GM21360 (cell line): ENCODE measurements around the gene CANX.
"Not testable (repeated sequence)": the region's sequence is repeated elsewhere in the genome, so short reads cannot be mapped to it uniquely, and the experiment has no call there.

Source experiments
- ATAC-seq: cut with Tn5 transposase; IDR thresholded peaks from one replicate; pipeline ENCODE4 v1.9.1; 2021; ENCODE audit warnings: mild to moderate bottlenecking, moderate library complexity; ENCODE audit not compliant: unreplicated experiment

CANX gene

DNA sequence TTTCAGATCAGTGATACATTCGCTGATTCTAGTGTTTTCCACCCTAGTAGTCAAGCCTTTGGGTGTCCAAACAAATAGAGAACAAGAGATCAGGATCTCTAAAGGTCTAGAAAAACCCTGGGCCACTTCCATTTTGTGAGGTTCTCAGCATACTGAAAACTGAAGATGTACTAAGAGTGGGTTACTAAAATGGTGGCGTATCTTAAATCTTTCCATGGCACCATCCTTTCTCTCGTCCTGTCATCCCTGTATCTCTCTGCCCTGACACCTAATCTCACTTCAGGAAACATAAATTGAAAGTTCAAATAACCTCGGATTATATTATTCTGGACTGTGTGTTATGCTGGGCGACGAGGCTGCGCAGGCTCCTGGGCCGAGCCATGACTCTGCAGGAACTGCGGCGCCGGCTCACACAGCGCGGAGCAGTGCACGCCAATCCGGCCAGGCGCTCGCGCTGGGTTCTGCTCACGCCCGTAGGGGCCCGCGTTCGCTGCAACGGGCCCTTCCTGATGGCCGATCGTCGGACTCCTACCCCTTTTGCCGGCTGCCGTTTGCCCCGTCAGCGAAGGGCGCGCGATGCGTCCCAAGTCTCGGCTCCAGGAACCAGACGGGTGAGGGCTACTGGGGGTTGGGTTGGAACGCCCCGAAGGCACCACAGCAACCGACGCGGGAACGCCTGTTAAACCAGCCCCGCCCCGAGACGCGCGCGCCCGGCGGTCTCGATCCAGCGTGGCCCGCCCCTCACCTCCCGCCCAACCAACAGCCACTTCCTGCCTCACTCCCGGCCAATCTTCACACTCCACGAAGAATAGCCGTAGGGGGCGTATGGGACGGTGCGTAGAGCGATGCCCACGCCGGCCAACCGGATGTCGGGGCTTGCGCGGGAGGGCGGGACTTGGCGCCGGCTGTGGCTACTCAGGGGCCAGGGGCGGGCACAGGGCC, 503 bp upstream of the CANX start:
- peak; percentile 91 for ATAC-seq

DNA sequence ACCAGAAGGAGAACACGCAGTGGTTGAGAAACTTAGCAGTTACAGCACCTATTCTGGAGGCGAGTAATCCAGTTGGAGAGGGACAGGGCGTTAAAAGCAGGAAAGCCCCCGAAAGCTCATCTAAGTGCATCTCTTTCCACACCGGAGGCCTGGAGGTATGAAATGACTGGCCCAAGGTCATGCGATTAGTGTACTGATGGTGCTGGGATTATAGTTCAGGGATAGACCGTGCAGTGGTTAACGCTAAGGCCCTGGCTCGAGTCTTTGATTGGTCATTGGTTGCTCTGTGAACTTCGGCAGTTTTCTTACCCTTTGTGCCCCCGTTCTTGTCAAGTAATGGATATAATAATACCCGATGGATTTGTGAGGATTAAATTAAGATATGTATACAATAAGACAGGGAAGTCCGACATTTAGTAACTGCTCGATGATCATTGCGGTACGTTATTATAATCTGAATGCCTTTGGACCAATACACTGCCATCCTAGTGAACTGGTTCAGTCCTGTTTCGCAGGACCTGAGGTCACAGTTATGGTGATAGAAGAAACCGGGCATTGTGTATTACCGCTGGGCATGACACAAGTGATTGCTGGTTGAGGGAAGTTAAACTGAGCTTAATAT, 960 bp downstream of the CANX start:
- no peak for ATAC-seq

- ATAC-seq, result no peak
These were observed 1.7 kb downstream of the CANX start for GRCh38 chr5:179700401-179700918.

DNA sequence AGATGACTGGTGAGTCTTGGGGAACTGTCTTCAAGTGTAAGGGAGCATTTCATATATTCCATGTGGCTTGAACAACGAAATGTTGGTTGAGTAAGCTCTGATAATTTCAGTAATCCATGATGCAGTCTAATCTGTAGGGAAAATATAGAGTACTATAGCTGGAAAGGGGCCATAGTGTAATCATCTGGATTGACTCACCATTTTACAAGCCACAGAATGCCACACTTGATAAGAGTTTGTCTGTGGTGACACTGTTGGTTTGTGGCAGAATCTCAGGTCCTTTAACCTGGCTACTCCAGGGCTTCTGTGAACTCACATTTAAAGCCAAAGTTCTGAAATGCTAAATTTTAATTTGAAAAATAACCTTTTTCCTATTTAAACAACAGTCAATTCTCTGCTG, 17.5 kb downstream of the CANX start:
- no peak for ATAC-seq

GRCh38 chr5:179720222-179720621, 21.5 kb downstream of the CANX start:
- no peak for ATAC-seq

- ATAC-seq, result no peak
These were observed 25.4 kb downstream of the CANX start for GRCh38 chr5:179724163-179724562.

GRCh38 chr5:179727106-179727505, 28.3 kb downstream of the CANX start:
- ATAC-seq, result no peak

GRCh38 chr5:179729303-179729702, 30.5 kb downstream of the CANX start:
- no peak for ATAC-seq

- ATAC-seq, result no peak
These were observed 31.0 kb downstream of the CANX start for GRCh38 chr5:179729727-179730126.

DNA sequence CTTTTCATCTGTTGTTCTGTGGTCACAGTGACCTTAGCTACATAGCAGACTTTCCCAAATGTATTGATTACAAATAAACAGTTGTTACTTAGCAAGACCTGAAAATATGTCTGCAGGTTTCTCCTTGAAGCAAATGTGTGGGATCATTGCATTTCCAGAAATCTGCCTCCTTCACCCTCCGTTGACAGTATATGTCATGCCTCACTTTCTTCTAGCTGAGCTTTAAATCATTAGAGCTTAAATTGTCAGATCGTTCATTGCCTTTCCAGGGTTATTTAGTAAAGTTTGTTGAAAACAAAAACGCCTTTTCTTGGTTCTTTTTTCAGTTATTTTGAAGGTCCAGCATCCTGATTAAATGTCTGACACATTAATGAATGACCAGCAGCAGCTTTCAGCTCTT, 31.6 kb downstream of the CANX start:
- ATAC-seq, result no peak

- no peak for ATAC-seq
These were observed 32.1 kb downstream of the CANX start for GRCh38 chr5:179730852-179731251.

DNA sequence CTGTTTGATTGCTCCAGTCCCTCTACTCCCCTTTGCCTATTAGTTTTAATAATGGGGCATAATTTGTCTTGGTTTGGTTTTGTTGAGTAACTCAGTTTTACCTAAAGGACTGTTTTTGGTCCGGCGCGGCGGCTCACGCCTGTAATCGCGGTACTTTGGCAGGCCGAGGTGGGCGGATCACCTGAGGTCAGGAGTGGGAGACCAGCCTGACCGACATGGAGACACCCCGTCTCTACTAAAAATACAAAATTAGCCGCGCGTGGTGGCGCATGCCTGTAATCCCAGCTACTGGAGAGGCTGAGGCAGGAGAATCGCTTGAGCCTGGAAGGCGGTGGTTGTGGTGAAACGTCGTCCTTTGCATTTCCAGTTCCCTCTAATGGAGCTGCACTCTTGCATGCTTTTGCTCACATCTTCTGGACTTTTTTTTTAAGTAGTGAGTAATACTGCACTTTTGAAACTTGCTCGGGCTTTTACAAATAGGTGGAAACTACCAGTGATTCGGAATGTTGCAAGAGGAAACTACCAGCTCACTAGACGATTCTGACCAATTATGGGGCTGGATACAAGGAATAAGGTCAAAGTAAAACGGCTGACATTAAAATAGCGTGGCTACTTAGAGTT, 33.1 kb downstream of the CANX start:
- peak; percentile 6 for ATAC-seq

GRCh38 chr5:179732412-179732917, 33.7 kb downstream of the CANX start, which contains the start of gene MAML1:
Gene MAML1 (plus strand): TSS chr5:179732822. CDS start chr5:179733113, 291 bp downstream.
- peak; percentile 94 for ATAC-seq

DNA sequence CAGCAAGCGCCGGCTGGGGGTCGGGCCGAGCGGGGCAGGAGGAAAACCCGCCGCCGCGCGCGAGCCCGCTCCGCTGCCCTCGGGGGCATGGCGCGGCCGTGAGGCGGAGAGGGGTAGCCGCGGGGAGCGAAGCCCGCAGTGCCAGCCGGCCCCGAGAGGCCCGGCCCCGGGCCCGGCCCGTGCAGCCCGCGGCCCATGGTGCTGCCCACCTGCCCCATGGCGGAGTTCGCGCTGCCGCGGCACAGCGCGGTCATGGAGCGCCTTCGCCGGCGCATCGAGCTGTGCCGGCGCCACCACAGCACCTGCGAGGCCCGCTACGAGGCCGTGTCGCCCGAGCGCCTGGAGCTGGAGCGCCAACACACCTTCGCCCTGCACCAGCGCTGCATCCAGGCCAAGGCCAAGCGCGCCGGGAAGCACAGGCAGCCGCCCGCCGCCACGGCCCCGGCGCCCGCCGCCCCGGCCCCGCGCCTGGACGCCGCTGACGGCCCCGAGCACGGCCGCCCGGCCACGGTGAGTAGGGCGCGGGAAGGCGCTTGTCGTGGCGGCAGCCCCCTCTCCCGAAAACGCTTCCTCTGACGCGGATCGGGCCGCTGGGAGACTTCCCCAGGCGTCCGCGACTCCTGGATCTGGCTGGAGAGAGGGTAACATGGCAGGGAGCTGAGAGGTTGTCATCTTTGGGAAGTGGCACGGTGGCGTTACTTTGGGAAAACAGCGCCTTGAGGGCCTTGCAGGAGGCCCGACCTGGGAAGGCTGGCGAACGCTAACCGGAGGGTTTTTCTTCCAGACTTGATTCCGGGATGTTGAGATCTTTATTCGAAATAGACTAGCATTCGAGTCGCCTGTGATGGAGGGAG, 34.4 kb downstream of the CANX start:
- peak; percentile 27 for ATAC-seq

DNA sequence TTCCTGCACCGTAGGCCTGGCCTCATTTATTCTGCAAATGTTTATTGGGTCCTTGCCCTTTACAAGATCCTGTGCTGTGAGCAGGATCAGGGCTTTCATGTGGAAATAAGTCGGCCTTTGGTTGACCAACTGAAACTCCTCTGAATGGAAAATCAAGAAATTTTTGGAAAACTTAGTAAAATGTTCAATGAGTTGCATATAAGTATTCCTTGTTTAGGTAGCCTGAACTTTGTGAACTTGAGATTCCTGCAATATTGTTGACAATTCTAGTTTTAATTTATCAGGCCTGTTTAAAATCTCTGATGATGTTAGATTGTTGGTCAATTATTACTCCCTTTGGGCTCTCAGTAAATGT, 35.0 kb downstream of the CANX start:
- no peak for ATAC-seq

GRCh38 chr5:179734536-179735164, 35.9 kb downstream of the CANX start:
- no peak for ATAC-seq

GRCh38 chr5:179738742-179739141, 40.0 kb downstream of the CANX start:
- no peak for ATAC-seq

DNA sequence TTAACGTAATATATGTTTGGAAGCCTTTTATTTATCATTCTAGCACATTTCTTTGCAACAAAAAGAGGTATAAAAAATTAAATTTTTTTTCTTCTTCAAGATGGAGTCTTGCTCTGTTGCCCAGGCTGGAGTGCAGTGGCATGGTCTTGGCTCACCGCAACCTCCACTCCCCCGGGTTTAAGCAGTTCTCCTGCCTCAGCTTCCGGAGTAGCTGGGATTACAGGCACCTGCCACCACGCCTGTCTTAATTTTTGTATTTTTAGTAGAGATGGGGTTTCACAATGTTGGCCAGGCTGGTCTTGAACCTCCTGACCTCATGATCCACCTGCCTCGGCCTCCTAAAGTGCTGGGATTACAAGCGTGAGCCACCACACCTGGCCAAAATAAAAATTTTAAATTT, 45.3 kb downstream of the CANX start:
- not testable (repeated sequence) for ATAC-seq

- no peak for ATAC-seq
These were observed 48.1 kb downstream of the CANX start for GRCh38 chr5:179746872-179747271.

DNA sequence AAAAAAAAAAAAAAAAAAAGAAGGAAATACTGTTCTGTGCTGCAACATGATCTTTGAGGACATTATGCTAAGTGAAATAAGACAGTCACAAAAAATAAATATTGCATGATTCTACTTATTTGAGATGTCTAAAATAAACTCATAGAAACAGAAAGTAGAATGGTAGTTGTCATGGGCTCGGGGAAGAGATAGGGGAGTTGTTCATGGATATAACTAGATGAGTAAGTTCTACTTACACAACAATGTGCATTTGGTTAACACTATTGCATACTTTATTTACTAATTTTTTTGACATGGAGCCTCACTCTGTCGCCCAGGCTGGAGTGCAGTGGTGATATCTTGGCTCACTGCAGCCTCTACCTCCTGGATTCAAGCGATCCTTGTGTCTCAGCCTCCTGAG, 49.0 kb downstream of the CANX start:
- ATAC-seq, result no peak
